Measurements from ENCODE around the gene ZNF445. TPM values are rescaled to one million over a fixed set of nuclear protein-coding genes. Genes with fewer than 3 reads are reported as not detected.

The ZNF445 gene
- total RNA-seq, 1 donor from 2014 or later: 20.4 TPM

DNA sequence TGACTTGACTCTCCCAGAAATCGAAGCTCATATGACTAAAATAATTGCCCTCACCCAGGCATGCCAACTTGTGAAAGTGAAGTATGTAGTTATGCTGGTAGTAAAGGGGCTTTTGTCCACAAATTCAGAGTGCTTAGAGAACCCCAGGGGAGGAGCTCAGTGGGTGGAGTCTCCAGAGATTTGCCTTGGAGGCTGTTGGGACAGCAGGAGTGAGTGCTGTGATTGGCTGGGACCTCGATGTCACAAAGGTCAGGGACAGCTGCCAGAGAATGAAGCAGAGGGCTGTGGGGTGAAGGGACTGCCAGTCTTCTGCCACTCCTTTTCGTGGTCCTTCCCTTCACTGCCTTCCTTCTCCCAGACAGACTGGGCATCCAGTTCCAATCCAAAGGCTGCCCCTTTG is 49.8 kb downstream of the ZNF445 start:
- no peaks in the 10 kb centered on the region for H3K36me3 Mint-ChIP-seq (ENCODE audit: low read depth)
- DNase-seq (ENCODE audit: low spot score): no peak
- TF ChIP-seq, protein P1, sequence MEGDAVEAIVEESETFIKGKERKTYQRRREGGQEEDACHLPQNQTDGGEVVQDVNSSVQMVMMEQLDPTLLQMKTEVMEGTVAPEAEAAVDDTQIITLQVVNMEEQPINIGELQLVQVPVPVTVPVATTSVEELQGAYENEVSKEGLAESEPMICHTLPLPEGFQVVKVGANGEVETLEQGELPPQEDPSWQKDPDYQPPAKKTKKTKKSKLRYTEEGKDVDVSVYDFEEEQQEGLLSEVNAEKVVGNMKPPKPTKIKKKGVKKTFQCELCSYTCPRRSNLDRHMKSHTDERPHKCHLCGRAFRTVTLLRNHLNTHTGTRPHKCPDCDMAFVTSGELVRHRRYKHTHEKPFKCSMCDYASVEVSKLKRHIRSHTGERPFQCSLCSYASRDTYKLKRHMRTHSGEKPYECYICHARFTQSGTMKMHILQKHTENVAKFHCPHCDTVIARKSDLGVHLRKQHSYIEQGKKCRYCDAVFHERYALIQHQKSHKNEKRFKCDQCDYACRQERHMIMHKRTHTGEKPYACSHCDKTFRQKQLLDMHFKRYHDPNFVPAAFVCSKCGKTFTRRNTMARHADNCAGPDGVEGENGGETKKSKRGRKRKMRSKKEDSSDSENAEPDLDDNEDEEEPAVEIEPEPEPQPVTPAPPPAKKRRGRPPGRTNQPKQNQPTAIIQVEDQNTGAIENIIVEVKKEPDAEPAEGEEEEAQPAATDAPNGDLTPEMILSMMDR (IDR thresholded peaks at IDR 0.05): no peak
- no peaks in the 10 kb centered on the region for H3K27me3 Mint-ChIP-seq (ENCODE audit: low read depth)
- no peak overlapping the region for H3K4me3 Mint-ChIP-seq (ENCODE audit: unreplicated experiment)
- H3K9me3 Mint-ChIP-seq (ENCODE audit: low read depth): no peaks in the 10 kb centered on the region
- no peaks in the 10 kb centered on the region for H3K4me1 Mint-ChIP-seq (ENCODE audit: low read depth)
- no peak overlapping the region for H3K27ac Mint-ChIP-seq (ENCODE audit: unreplicated experiment)

DNA sequence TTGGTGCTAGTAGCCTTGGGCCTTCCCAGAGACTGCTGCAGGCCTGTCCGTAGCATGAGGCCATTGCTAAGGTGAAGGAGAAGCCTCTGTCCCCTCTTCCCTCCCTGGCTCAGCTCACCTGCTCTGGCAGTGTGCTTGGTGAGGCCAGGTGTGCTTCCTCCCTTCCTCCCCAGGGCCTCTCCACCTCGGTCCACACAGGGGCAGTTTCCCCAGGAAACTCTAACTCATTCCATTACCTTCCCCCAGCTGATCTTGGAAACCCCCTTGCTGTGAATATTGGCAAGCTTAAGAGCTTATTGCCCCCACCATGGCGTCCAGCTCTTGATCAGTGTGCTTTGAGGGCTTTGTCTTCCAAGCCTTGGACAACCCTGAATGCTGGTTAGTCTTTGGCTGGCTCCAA is 52.7 kb downstream of the ZNF445 start:
- no peaks in the 10 kb centered on the region for H3K9me3 Mint-ChIP-seq (ENCODE audit: low read depth)
- H3K4me1 Mint-ChIP-seq (ENCODE audit: low read depth): no peaks in the 10 kb centered on the region
- no peaks in the 10 kb centered on the region for H3K27me3 Mint-ChIP-seq (ENCODE audit: low read depth)
- H3K36me3 Mint-ChIP-seq (ENCODE audit: low read depth): no peaks in the 10 kb centered on the region
- TF ChIP-seq, protein P1 (IDR thresholded peaks at IDR 0.05): no peak
- no peak overlapping the region for H3K27ac Mint-ChIP-seq (ENCODE audit: unreplicated experiment)
- no peak overlapping the region for H3K4me3 Mint-ChIP-seq (ENCODE audit: unreplicated experiment)
- no peak for DNase-seq (ENCODE audit: low spot score)

DNA sequence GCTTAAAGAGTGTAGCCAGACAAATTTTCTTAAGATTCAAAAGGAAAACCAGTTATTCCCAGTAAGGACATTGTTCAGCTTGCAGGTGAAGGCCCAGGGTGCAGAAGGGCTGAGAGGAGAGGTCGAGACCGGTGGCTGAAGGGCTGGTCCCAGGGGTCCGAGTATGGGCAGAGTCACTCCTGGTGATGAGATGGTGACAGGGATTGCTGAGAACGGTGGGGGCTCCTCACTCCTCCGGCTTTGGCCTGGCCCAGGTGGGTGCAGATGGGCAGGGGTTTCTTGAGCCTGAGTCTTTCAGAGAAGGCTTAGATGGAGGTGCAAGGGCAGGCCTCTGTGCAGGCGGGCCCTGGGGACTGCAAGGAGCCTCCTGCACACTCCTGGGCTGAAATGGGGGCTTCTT is 56.2 kb downstream of the ZNF445 start:
- DNase-seq (ENCODE audit: low spot score): no peak
- Mint-ChIP-seq H3K9me3 (ENCODE audit: low read depth) (no peaks in the 10 kb centered on the region), H3K36me3 (ENCODE audit: low read depth) (peaks cover 3% of the 10 kb centered on the region), H3K27ac (ENCODE audit: unreplicated experiment) (no peak overlapping the region), H3K4me3 (ENCODE audit: unreplicated experiment) (no peak overlapping the region), H3K27me3 (ENCODE audit: low read depth) (no peaks in the 10 kb centered on the region), H3K4me1 (ENCODE audit: low read depth) (no peaks in the 10 kb centered on the region)
- TF ChIP-seq, protein P1 (IDR thresholded peaks at IDR 0.05): no peak

DNA sequence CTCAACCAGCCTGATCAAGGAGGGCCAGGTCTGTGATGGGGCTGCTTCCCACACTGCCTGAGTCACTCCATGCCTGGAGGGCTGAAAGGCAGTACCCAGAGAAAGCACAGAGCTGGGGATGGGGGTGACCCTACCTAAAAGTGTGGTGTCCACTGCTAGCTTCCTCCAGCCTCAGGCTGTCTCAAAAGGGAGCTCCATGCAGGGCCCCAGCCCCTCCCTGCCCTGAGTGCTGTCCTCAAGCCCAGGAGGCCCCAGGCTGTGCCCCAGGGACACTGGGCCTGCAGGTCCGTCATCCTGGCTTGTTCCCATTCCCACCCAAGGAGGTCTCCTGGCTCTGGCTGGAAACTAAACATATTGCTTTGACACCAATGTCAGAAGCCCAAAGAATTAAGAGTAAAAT is 56.8 kb downstream of the ZNF445 start:
- DNase-seq (ENCODE audit: low spot score): no peak
- peaks cover 3% of the 10 kb centered on the region for H3K36me3 Mint-ChIP-seq (ENCODE audit: low read depth)
- H3K4me3 Mint-ChIP-seq (ENCODE audit: unreplicated experiment): no peak overlapping the region
- TF ChIP-seq, protein P1 (IDR thresholded peaks at IDR 0.05): no peak
- no peak overlapping the region for H3K27ac Mint-ChIP-seq (ENCODE audit: unreplicated experiment)
- H3K27me3 Mint-ChIP-seq (ENCODE audit: low read depth): no peaks in the 10 kb centered on the region
- H3K9me3 Mint-ChIP-seq (ENCODE audit: low read depth): no peaks in the 10 kb centered on the region
- no peaks in the 10 kb centered on the region for H3K4me1 Mint-ChIP-seq (ENCODE audit: low read depth)

DNA sequence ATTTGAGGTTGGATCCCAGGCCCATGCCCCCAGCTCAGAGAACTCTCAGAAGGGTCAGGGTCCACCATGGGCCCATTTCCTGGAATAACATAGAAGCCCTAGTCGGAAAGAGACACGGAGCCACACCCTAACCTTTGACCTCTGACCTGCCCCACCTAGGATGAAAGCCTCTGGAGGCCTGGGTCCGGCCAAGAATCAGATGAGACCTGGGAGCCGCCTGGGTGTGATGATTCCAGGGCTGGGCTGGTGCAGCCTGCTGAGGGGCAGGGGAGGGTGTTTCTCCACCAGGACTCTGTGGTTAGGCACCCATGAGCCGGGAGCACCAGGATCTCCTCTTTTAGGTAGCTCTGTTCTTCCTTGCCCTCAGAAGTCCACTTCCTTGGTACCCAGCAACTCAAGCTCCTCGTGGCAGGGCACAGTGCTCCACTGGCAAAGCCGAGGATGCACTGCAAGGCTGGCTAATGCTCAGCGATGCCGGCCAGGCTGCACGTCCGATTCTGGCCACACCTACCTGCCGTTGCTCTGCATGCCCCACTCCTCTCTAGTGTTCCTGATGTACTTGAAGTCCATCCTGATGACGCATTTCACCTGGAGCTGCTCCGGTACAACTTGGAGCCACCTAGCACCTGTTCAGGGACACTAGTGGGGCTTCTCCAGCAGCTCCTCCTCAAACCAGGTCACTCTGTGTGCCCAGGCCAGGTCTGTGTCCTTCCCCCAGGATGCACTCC is 57.4 kb downstream of the ZNF445 start:
- no peak overlapping the region for H3K27ac Mint-ChIP-seq (ENCODE audit: unreplicated experiment)
- H3K27me3 Mint-ChIP-seq (ENCODE audit: low read depth): no peaks in the 10 kb centered on the region
- TF ChIP-seq, protein P1 (IDR thresholded peaks at IDR 0.05): no peak
- no peaks in the 10 kb centered on the region for H3K4me1 Mint-ChIP-seq (ENCODE audit: low read depth)
- no peak for DNase-seq (ENCODE audit: low spot score)
- H3K36me3 Mint-ChIP-seq (ENCODE audit: low read depth): peaks cover 3% of the 10 kb centered on the region
- H3K9me3 Mint-ChIP-seq (ENCODE audit: low read depth): no peaks in the 10 kb centered on the region
- H3K4me3 Mint-ChIP-seq (ENCODE audit: unreplicated experiment): no peak overlapping the region

All from chondrocyte (in vitro differentiated cells).